Thyroid gland (tissue), 4 donors: ENCODE measurements around the gene MAMLD1. TPM values are rescaled to one million over a fixed set of nuclear protein-coding genes. Genes with fewer than 3 reads are reported as not detected.

Source experiments
- DNase-seq, 2 donors: peaks; one replicate each; pipeline ENCODE4 v3.0.0-alpha.2; 2019
- H3K27ac ChIP-seq, 3 donors: fragments of 200-600 bp; sonication (generic); 1 replicate in 2 of 3; 2 replicates in 1 of 3; pipeline ENCODE4 v1.5.1; 2016 to 2019; ENCODE audit warnings: mild to moderate bottlenecking in 1 of 3, moderate library complexity in 1 of 3
- H3K27me3 ChIP-seq: fragments of 200-600 bp; sonication (generic); one replicate; pipeline ENCODE4 v1.5.1; 2019
- H3K36me3 ChIP-seq, 2 donors: fragments of 200-600 bp; sonication (generic); one replicate each; pipeline ENCODE4 v1.5.1; 2016 to 2019
- H3K4me1 ChIP-seq, 2 donors: fragments of 200-600 bp; sonication (generic); one replicate each; pipeline ENCODE4 v1.5.1; 2017 to 2019
- H3K4me3 ChIP-seq, 3 donors: fragments of 200-600 bp; sonication (generic); replicated peaks in 1 of 3; 1 replicate in 2 of 3; 2 replicates in 1 of 3; pipeline ENCODE4 v1.5.1; 2016; ENCODE audit warnings: mild to moderate bottlenecking in 1 of 3
- H3K9me3 ChIP-seq: fragments of 200-600 bp; sonication (generic); one replicate; pipeline ENCODE4 v1.5.1; 2017
- POLR2A ChIP-seq, 2 donors: fragments of 450-650 bp; IDR thresholded peaks; one replicate each; pipeline ENCODE4 v1.6.1; 2017; ENCODE audit warnings: antibody characterized with exemption in 2 of 2, mild to moderate bottlenecking in 2 of 2, moderate library complexity in 1 of 2
- WGBS, 2 donors: methylation state at CpG; one replicate each; pipeline ENCODE4 v1.1.5; 2017; 5-methylcytosine and 5-hydroxymethylcytosine counted together
- intact Hi-C: fragments of 100-400 bp; cut with DNase I; formaldehyde crosslinking; loops from one replicate; pipeline ENCODE4 v1.15.1; 2023
- total RNA-seq, 4 donors: library from RNA; depleted of rRNA; stranded (reverse); fragments of >200 nt; gene quantifications; one replicate each; pipeline ENCODE4 v1.2.3, GENCODE V29; 2016
- TF ChIP-seq, protein P1 (sequence below), 6 experiments: fragments of 200-600 bp in 3 of 6; fragments of 450-650 bp in 3 of 6; sonication (generic) in 3 of 6; IDR thresholded peaks; one replicate each; pipeline ENCODE4 v1.5.1; 2016 to 2019; ENCODE audit warnings: antibody characterized with exemption in 6 of 6, mild to moderate bottlenecking in 2 of 6, inconsistent platforms in 1 of 6, moderate library complexity in 1 of 6

The MAMLD1 gene
- total RNA-seq, 4 donors from 2014 or later, result 1.3 to 2.2 (median 1.8) TPM

DNA sequence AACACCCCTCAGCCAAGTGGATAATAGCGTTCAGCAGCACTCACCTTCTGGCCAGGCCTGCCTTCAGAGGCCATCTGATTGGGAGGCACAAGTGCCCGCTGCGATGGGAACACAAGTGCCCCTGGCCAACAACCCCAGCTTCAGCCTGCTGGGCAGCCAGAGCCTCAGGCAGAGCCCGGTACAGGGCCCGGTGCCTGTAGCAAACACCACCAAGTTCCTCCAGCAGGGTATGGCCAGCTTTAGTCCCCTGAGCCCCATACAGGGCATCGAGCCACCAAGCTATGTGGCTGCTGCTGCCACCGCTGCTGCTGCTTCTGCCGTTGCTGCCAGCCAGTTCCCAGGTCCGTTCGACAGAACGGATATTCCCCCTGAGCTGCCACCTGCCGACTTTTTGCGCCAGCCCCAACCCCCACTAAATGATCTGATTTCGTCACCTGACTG is 149.4 kb downstream of the MAMLD1 start:
- intact Hi-C loops, result no loop called here
- DNase-seq, result no peak
- Histone ChIP-seq H3K36me3 (no peaks in the 10 kb centered on the region), H3K27me3 (no peaks in the 10 kb centered on the region), H3K4me1 (peaks cover 4 to 15% of the 10 kb centered on the region in 2 donors), H3K4me3 (no peak overlapping the region), H3K9me3 (no peaks in the 10 kb centered on the region), H3K27ac (no peak overlapping the region)
- 82 to 87% methylated on average over 2 to 7 of the region's 14 CpGs for WGBS, 2 donors
- no peak for TF ChIP-seq POLR2A (IDR thresholded peaks at IDR 0.05)
- TF ChIP-seq, protein P1, sequence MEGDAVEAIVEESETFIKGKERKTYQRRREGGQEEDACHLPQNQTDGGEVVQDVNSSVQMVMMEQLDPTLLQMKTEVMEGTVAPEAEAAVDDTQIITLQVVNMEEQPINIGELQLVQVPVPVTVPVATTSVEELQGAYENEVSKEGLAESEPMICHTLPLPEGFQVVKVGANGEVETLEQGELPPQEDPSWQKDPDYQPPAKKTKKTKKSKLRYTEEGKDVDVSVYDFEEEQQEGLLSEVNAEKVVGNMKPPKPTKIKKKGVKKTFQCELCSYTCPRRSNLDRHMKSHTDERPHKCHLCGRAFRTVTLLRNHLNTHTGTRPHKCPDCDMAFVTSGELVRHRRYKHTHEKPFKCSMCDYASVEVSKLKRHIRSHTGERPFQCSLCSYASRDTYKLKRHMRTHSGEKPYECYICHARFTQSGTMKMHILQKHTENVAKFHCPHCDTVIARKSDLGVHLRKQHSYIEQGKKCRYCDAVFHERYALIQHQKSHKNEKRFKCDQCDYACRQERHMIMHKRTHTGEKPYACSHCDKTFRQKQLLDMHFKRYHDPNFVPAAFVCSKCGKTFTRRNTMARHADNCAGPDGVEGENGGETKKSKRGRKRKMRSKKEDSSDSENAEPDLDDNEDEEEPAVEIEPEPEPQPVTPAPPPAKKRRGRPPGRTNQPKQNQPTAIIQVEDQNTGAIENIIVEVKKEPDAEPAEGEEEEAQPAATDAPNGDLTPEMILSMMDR (IDR thresholded peaks at IDR 0.05), result no peak

DNA sequence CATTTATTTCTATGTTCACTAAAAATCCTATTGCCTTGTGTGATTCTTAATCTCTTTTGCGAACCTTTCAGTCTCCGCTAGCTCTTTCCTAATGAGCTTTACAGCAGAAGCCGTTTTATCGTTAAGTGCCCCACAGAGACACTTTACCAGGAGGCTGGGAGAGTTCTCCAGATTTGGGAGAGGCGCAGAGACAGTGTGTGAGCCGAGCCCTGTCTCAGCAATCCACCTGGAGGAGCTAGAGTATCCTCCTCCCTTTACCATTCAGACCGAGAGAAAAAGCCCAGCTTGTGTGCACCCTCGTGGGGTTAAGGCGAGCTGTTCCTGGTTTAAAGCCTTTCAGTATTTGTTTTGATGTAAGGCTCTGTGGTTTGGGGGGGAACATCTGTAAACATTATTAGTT is 150.4 kb downstream of the MAMLD1 start:
- Histone ChIP-seq H3K27ac (no peak overlapping the region), H3K4me3 (no peak overlapping the region), H3K4me1 (peaks cover 4 to 6% of the 10 kb centered on the region in 2 donors), H3K36me3 (no peaks in the 10 kb centered on the region), H3K27me3 (no peaks in the 10 kb centered on the region), H3K9me3 (no peaks in the 10 kb centered on the region)
- DNase-seq, result no peak
- TF ChIP-seq, protein P1 (IDR thresholded peaks at IDR 0.05), result no peak
- TF ChIP-seq POLR2A (IDR thresholded peaks at IDR 0.05), result no peak
- intact Hi-C loops, result no loop called here
- 68 to 79% methylated on average over 5 to 9 of the region's 9 CpGs for WGBS, 2 donors

DNA sequence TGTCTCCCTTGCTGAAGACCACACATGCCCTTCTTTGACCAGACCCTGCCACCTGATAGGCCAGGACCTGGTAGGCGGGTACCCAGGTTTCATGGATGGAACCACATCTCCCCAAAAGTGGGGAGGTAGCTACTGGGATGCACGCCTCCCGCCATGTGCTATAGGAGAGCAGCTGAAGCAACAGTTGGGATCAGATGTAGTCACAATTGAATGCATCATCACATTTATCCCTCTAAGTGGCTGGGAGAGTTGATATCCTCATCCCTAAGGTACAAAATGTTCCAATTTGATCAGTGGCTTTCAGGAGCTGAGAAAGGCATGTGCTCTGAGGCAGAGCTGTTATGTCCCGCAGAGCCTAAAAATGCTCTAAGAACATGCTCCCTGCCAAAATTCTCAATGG is 151.3 kb downstream of the MAMLD1 start:
- no peak for TF ChIP-seq POLR2A (IDR thresholded peaks at IDR 0.05)
- TF ChIP-seq, protein P1 (IDR thresholded peaks at IDR 0.05), result no peak
- Histone ChIP-seq H3K4me3 (no peak overlapping the region), H3K27me3 (no peaks in the 10 kb centered on the region), H3K4me1 (no peaks in the 10 kb centered on the region), H3K36me3 (no peaks in the 10 kb centered on the region), H3K9me3 (no peaks in the 10 kb centered on the region), H3K27ac (peak overlapping the region in 1 of 3 donors; percentile 60)
- 86 to 89% methylated on average over 1 to 4 of the region's 4 CpGs for WGBS, 2 donors
- peak in 1 of 2 donors; percentile 16 for DNase-seq
- intact Hi-C loops, result no loop called here

DNA sequence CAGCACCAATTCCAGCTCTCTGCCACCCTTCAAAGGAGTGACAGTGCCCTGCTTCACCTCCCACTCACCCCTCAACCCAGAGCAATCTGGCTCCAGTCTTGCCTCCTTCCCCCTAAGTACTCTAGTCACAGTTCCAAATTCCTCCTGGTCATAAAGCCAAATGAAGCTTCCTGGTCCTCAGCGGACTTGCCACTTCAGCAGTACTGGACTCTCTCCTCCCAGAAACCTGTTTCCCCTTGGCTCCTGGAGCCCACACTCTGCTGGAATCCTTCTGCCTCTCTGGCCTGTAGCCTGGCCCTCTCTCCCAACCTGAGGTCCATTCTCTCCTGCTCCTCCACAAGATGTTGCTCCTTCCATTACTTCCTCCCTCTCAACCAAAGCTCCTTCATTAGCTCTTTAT is 152.7 kb downstream of the MAMLD1 start:
- Histone ChIP-seq H3K27me3 (no peaks in the 10 kb centered on the region), H3K4me1 (no peaks in the 10 kb centered on the region), H3K36me3 (no peaks in the 10 kb centered on the region), H3K9me3 (no peaks in the 10 kb centered on the region), H3K27ac (peak overlapping the region in 2 of 3 donors; percentile 60 to 65), H3K4me3 (no peak overlapping the region)
- peak; percentile 59 to 60 for DNase-seq
- TF ChIP-seq POLR2A (IDR thresholded peaks at IDR 0.05), result no peak
- TF ChIP-seq, protein P1 (IDR thresholded peaks at IDR 0.05), result no peak
- intact Hi-C loops, result no loop called here
- WGBS, 2 donors, result 22 to 63% methylated on average over 1 of the region's 1 CpG

DNA sequence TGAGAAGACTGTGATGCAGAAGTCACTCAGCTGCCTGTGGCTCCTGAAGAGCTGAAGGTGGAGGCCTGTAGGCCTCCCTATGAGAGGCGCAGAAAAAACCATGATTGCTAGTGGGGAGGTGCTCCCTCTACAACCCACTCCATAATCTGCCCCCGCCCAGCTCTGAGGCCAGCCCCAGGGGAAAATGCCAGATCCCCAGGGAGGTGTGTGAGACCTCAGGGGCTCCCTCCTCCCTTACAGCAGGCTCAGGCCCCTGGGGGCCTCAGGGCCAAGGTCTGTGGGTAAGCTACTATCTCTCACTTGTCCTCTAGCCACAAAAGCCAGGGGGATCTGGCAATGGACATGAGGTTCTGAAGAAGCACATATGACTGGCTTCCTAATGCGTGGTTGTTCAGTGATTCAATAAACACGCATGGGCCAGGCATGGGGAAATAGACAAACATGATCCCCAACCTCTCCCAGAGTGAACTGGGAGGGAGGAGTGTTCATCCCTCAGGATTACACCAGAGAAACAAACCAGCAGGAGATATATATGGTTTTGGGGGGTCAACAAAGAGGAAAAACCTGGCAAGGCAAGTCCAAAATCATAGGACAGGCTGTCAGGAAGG is 154.3 kb downstream of the MAMLD1 start:
- H3K4me3 ChIP-seq, result no peak overlapping the region
- intact Hi-C loops, result no loop called here
- TF ChIP-seq POLR2A (IDR thresholded peaks at IDR 0.05), result no peak
- TF ChIP-seq, protein P1 (IDR thresholded peaks at IDR 0.05), result no peak
- no peak overlapping the region for H3K27ac ChIP-seq
- no peak for DNase-seq
- H3K36me3 ChIP-seq, result no peaks in the 10 kb centered on the region
- no peaks in the 10 kb centered on the region for H3K27me3 ChIP-seq
- 87 to 96% methylated on average over 3 of the region's 4 CpGs for WGBS, 2 donors
- no peaks in the 10 kb centered on the region for H3K9me3 ChIP-seq
- no peaks in the 10 kb centered on the region for H3K4me1 ChIP-seq
